ENCODE measurements around the gene STARD4. TPM values are rescaled to one million over a fixed set of nuclear protein-coding genes. Genes with fewer than 3 reads are reported as not detected.

STARD4 gene
- total RNA-seq, 2 donors from 2014 or later, result 6.5 to 22.3 TPM

- DNase-seq (no peak), ATAC-seq (no peak)
- intact Hi-C loops (cut with DNase I), result no loop called here
Measured at GRCh38 chr5:111488353-111488752, 24.0 kb downstream of the STARD4 start.

GRCh38 chr5:111486926-111487325 is 25.4 kb downstream of the STARD4 start:
- no peak for DNase-seq
- intact Hi-C loops (cut with DNase I), result no loop called here
- no peak for ATAC-seq

- DNase-seq, result no peak
- ATAC-seq, result no peak
- intact Hi-C loops (cut with DNase I), result no loop called here
Measured at GRCh38 chr5:111486055-111486454, 26.3 kb downstream of the STARD4 start.

- DNase-seq (no peak), ATAC-seq (no peak)
- intact Hi-C loops (cut with DNase I), result no loop called here
Measured at GRCh38 chr5:111480346-111480745, 32.0 kb downstream of the STARD4 start.

- intact Hi-C loops (cut with DNase I), result no loop called here
- no peak for ATAC-seq
- DNase-seq, result no peak
Measured at GRCh38 chr5:111478898-111479297, 33.4 kb downstream of the STARD4 start.

GRCh38 chr5:111478266-111478665 is 34.1 kb downstream of the STARD4 start:
- DNase-seq (no peak), ATAC-seq (no peak)
- intact Hi-C loops (cut with DNase I), result no loop called here

- ATAC-seq, result peak in 1 of 2 donors; percentile 41
- DNase-seq, result no peak
- intact Hi-C loops (cut with DNase I), result no loop called here
Measured at GRCh38 chr5:111472579-111472978, 39.8 kb downstream of the STARD4 start.

- DNase-seq, result no peak
- ATAC-seq, result no peak
- intact Hi-C loops (cut with DNase I), result no loop called here
Measured at GRCh38 chr5:111472096-111472495, 40.2 kb downstream of the STARD4 start.

- no peak for ATAC-seq
- DNase-seq, result no peak
- intact Hi-C loops (cut with DNase I), result no loop called here
Measured at GRCh38 chr5:111469903-111470302, 42.4 kb downstream of the STARD4 start.

- ATAC-seq (no peak), DNase-seq (no peak)
- intact Hi-C loops (cut with DNase I), result no loop called here
Measured at GRCh38 chr5:111469293-111469896, 42.9 kb downstream of the STARD4 start.

- ATAC-seq (no peak), DNase-seq (no peak)
- intact Hi-C loops (cut with DNase I), result no loop called here
Measured at GRCh38 chr5:111463311-111463710, 49.0 kb downstream of the STARD4 start.

GRCh38 chr5:111461934-111462333 is 50.4 kb downstream of the STARD4 start:
- intact Hi-C loops (cut with DNase I), result no loop called here
- no peak for DNase-seq
- no peak for ATAC-seq

GRCh38 chr5:111461255-111461671 is 51.1 kb downstream of the STARD4 start:
- intact Hi-C loops (cut with DNase I), result no loop called here
- peak; percentile 49 to 61 for ATAC-seq
- DNase-seq, result no peak

- intact Hi-C loops (cut with DNase I), result no loop called here
- ATAC-seq, result no peak
- DNase-seq, result no peak
Measured at GRCh38 chr5:111454776-111455175, 57.6 kb downstream of the STARD4 start.

GRCh38 chr5:111454198-111454622 is 58.1 kb downstream of the STARD4 start:
- intact Hi-C loops (cut with DNase I), result no loop called here
- ATAC-seq, result no peak
- DNase-seq, result no peak

- no peak for DNase-seq
- intact Hi-C loops (cut with DNase I), result no loop called here
- ATAC-seq, result peak in 1 of 2 donors; percentile 54
Measured at GRCh38 chr5:111453747-111454146, 58.6 kb downstream of the STARD4 start.

GRCh38 chr5:111453295-111453694 is 59.0 kb downstream of the STARD4 start:
- no peak for ATAC-seq
- intact Hi-C loops (cut with DNase I), result no loop called here
- no peak for DNase-seq

- intact Hi-C loops (cut with DNase I), result no loop called here
- no peak for ATAC-seq
- DNase-seq, result no peak
Measured at GRCh38 chr5:111447822-111448221, 64.5 kb downstream of the STARD4 start.

- intact Hi-C loops (cut with DNase I), result no loop called here
- DNase-seq, result no peak
- no peak for ATAC-seq
Measured at GRCh38 chr5:111447099-111447498, 65.2 kb downstream of the STARD4 start.
